Kidney tubule cell (primary cell): ENCODE results near the gene TMEM235.
"Not testable (repeated sequence)": the region's sequence is repeated elsewhere in the genome, so short reads cannot be mapped to it uniquely, and the experiment has no call there.

Experiments
- DNase-seq: peaks from one replicate; pipeline ENCODE4 v3.0.0-alpha.2; 2018; ENCODE audit warnings: low spot score

Gene TMEM235

GRCh38 chr17:78219396-78220150 is 11.9 kb upstream of the TMEM235 start:
- no peak for DNase-seq

- no peak for DNase-seq
Measured at GRCh38 chr17:78223061-78223460, 8.4 kb upstream of the TMEM235 start.

DNA sequence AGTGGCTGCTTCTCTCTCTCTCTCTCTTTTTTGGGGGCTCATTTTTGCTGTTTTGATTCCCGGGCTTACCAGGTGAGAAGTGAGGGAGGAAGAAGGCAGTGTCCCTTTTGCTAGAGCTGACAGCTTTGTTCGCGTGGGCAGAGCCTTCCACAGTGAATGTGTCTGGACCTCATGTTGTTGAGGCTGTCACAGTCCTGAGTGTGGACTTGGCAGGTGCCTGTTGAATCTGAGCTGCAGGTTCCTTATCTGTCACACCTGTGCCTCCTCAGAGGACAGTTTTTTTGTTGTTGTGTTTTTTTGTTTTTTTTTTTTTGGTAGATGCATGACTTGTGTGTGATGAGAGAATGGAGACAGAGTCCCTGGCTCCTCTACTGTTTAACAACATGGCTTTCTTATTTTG is 7.7 kb upstream of the TMEM235 start:
- no peak for DNase-seq

DNA sequence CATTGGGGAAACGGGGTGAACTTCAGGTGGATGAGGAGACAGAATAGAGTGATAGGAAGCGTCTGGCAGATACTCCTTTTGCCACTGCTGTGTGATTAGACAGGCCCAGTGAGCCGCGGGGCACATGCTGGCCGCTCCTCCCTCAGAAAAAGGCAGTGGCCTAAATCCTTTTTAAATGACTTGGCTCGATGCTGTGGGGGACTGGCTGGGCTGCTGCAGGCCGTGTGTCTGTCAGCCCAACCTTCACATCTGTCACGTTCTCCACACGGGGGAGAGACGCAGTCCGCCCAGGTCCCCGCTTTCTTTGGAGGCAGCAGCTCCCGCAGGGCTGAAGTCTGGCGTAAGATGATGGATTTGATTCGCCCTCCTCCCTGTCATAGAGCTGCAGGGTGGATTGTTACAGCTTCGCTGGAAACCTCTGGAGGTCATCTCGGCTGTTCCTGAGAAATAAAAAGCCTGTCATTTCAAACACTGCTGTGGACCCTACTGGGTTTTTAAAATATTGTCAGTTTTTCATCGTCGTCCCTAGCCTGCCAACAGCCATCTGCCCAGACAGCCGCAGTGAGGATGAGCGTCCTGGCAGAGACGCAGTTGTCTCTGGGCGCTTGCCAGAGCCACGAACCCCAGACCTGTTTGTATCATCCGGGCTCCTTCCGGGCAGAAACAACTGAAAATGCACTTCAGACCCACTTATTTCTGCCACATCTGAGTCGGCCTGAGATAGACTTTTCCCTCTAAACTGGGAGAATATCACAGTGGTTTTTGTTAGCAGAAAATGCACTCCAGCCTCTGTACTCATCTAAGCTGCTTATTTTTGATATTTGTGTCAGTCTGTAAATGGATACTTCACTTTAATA is 7.0 kb upstream of the TMEM235 start:
- DNase-seq = no peak

DNA sequence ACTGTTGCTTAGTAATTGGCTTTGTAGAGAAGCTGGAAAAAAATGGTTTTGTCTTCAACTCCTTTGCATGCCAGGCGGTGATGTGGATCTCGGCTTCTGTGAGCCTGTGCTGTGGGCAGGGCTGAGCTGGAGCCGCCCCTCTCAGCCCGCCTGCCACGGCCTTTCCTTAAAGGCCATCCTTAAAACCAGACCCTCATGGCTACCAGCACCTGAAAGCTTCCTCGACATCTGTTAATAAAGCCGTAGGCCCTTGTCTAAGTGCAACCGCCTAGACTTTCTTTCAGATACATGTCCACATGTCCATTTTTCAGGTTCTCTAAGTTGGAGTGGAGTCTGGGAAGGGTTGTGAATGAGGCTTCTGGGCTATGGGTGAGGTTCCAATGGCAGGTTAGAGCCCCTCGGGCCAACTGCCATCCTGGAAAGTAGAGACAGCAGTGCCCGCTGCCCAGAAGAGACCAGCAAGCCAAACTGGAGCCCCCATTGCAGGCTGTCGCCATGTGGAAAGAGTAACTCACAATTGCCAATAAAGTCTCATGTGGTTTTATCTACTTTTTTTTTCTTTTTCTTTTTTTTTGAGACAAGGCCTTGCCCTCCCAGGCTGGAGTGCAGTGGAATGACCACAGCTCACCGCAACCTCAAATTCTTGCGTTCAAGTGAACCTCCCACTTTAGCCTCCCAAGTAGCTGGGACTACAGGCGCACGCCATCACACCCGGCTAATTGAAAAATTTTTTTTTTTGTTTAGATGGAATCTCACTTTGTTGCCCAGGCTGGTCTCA is 6.2 kb upstream of the TMEM235 start:
- DNase-seq = no peak

- DNase-seq = no peak
Measured at GRCh38 chr17:78226055-78226758, 5.2 kb upstream of the TMEM235 start.

GRCh38 chr17:78226759-78227454 is 4.5 kb upstream of the TMEM235 start:
- peak; percentile 60 for DNase-seq

DNA sequence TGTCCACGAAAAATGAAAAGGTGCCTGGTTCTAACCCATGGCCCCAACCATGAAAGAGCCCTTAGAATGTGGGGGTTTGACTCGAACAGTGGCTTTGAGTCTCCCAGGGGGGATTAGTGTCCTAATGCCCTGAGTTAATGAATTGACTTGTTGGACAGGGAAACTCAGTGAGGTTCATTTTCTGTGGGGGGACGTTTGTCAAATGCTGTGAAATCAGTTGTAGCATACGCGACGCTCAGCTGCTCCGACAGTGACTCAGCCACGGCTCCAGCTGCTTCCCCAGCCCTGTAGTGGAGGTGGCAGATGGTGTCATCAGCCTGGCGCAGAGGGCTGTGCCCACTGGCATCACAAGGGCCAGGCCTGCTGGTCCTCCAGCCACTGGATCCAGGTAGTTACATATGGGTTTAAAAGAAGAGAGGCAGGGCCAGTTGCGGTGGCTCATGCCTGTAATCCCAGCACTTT is 3.9 kb upstream of the TMEM235 start:
- no peak for DNase-seq

DNA sequence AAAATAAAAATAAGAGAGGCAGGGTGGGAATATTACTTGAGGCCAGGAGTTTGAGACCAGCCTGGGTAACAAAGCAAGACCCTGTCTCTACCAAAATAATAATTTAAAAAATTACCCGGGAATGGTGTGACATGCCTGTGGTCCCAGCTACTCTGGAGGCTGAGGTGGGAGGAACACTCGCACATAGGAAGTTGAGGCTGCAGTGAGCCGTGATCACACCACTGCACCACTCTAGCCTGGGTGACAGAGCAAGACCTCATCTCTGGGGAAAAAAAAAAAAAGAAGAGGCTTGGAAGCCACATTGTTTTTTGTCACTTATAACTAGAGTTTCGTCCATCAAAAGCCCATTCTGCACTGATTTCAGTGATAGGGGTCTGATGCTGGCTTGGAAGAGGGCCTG is 3.3 kb upstream of the TMEM235 start:
- DNase-seq = no peak

GRCh38 chr17:78230252-78230962 is 1.0 kb upstream of the TMEM235 start:
- peak; percentile 55 for DNase-seq

- DNase-seq = no peak
Measured at GRCh38 chr17:78231991-78232858, 794 bp downstream of the TMEM235 start.

DNA sequence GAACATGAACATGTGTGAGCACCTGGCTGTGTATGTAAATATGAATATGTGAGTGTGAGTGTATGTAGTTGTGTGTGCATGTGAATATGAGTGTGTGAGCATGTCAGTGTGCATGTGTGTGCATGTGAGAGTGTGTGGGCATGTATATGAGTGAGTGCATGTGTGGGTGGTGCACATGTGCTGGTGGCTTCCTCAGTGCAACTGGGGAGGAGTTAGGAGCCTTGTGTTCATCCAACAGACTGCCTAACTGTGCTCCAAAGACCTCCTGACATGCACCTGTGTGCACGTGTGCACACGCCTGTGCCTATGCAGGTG is 1.4 kb downstream of the TMEM235 start:
- DNase-seq = no peak

GRCh38 chr17:78233678-78234077 is 2.2 kb downstream of the TMEM235 start:
- no peak for DNase-seq

- no peak for DNase-seq
Measured at GRCh38 chr17:78234261-78234865, 2.9 kb downstream of the TMEM235 start.

- DNase-seq = not testable (repeated sequence)
Measured at GRCh38 chr17:78235022-78235421, 3.6 kb downstream of the TMEM235 start.

GRCh38 chr17:78235885-78236284 is 4.5 kb downstream of the TMEM235 start:
- no peak for DNase-seq

DNA sequence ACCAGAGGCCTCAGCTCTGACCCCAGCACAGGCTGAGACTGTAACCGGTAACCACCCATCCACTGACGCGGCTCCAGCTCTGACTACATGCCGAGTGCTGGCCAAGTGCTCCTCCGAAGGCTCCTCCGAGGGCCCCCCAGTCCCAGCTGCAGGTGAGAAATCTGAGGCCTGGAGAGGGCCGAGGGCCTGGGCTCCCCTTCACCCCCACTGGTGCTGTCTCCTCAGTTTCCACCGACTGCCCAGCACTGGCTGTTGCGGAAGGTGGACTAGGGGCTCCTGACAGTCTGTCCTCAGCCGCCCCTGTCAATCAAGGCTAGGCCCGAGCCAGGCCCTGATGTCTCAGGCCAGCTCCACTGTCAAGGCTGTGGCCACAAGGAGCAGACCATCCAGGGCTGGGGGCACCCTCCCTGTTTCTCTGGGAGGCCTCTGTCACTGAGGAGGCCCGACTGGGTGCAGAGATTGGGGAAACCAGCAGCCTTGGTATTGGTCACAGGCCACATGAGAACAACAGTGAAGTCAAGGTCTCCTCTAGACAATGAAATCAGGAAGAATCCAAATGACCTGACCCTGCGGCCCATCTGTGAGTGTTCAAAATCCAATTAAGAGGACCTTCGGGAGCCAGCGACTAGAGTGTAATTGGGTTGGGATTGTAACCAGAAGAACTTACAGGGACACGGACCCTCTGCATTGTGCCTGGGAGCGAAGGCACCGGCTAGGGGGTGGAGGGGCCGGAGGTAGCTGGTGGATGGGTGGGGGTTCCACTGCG is 5.1 kb downstream of the TMEM235 start:
- no peak for DNase-seq

GRCh38 chr17:78237401-78238012 is 6.1 kb downstream of the TMEM235 start:
- no peak for DNase-seq
